Tibial nerve (tissue), 4 donors: Measurements from ENCODE around the gene TRPV6.

Experiments
- CTCF ChIP-seq, 5 experiments: fragments of 200-600 bp in 3 of 5; fragments of 450-650 bp in 2 of 5; sonication (generic) in 3 of 5; IDR thresholded peaks; one replicate each; pipeline ENCODE4 v1.5.1; 2016 to 2019; ENCODE audit warnings: antibody characterized with exemption in 5 of 5, mild to moderate bottlenecking in 3 of 5, moderate library complexity in 2 of 5
- EP300 ChIP-seq, 2 donors: sonication (generic); formaldehyde crosslinking; IDR thresholded peaks; one replicate each; pipeline ENCODE4 v1.6.1; 2017; ENCODE audit warnings: antibody characterized with exemption in 2 of 2, mild to moderate bottlenecking in 1 of 2
- POLR2A ChIP-seq, 2 donors: fragments of 450-650 bp; IDR thresholded peaks; one replicate each; pipeline ENCODE4 v1.6.1; 2017; ENCODE audit warnings: antibody characterized with exemption in 2 of 2, mild to moderate bottlenecking in 2 of 2, moderate library complexity in 2 of 2

DNA sequence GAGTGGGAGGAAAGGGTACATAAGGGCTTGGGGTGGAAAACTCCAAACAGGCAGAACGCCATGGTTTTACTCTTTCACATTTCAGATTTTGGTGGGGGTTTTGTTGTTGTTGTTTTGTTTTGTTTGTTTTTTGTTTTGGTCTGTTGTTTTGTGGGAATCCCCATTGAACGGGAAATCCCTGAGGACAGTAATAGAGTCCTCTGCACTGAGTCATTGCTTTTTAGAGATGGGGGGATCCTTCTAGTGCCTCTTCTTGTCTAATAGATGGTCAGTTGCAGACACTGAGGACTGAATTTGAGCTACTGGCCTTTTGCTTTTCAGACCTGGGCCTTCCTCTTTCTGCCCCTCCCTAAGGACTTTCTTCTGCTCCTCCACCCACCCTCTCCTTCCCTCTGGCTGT is 28.0 kb upstream of the TRPV6 start:
- TF ChIP-seq CTCF (IDR thresholded peaks at IDR 0.05) (no peak), POLR2A (IDR thresholded peaks at IDR 0.05) (no peak), EP300 (IDR thresholded peaks at IDR 0.05) (no peak)
